Left lung (tissue), 10 donors: ENCODE data around the gene IGFBP6. TPM values are rescaled to one million over a fixed set of nuclear protein-coding genes. Genes with fewer than 3 reads are reported as not detected.

Experiments
- ATAC-seq: fragments of 200-7000 bp; cut with Tn5 transposase; one replicate; pipeline ENCODE4 v1.9.1; 2020; ENCODE audit warnings: moderate library complexity
- DNase-seq, 4 donors: peaks; one replicate each; pipeline ENCODE4 v3.0.0-alpha.2; 2013 to 2020
- H3K27ac ChIP-seq, 2 donors: fragments of 200-600 bp; sonication (generic) in 1 of 2; one replicate each; pipeline versions ENCODE4 v1.5.0 to v1.8.0; 2020 to 2021
- H3K27me3 ChIP-seq, 2 donors: fragments of 200-600 bp; sonication (generic) in 1 of 2; one replicate each; pipeline versions ENCODE4 v1.5.0 to v1.8.0; 2020 to 2021
- H3K36me3 ChIP-seq, 2 donors: fragments of 200-600 bp; sonication (generic) in 1 of 2; one replicate each; pipeline versions ENCODE4 v1.5.0 to v1.8.0; 2020 to 2021
- H3K4me1 ChIP-seq, 2 donors: fragments of 200-600 bp; one replicate each; pipeline ENCODE4 v1.8.0; 2021
- H3K4me3 ChIP-seq, 2 donors: fragments of 200-600 bp; sonication (generic) in 1 of 2; one replicate each; pipeline versions ENCODE4 v1.5.0 to v1.8.0; 2020 to 2021; ENCODE audit warnings: mild to moderate bottlenecking in 1 of 2
- H3K9me3 ChIP-seq, 2 donors: fragments of 200-600 bp; sonication (generic) in 1 of 2; one replicate each; pipeline versions ENCODE4 v1.5.0 to v1.8.0; 2020 to 2021
- intact Hi-C, 2 donors: fragments of 100-400 bp; cut with DNase I; formaldehyde crosslinking; loops; one replicate each; pipeline versions ENCODE4 v1.11.2 to v1.14.2; 2022
- polyA plus RNA-seq, 6 donors: library from polyadenylated mRNA; unstranded; fragments of 120-200 nt; gene quantifications; one replicate each; pipeline ENCODE4 v1.2.1, GENCODE V29; 2013; ENCODE audit not compliant: insufficient read length in 6 of 6
- total RNA-seq, 2 donors: library from RNA; stranded (reverse); fragmentation: NEBNext Ultra II Directional; extraction: Animal tissue kit (Norgen Biotek cat#: 25700); gene quantifications; one replicate each; pipeline ENCODE4 v1.2.1, GENCODE V29; 2021
- TF ChIP-seq, protein P1 (sequence below), 2 donors: fragments of 200-600 bp; sonication (generic) in 1 of 2; IDR thresholded peaks; one replicate each; pipeline versions ENCODE4 v1.5.0 to v1.8.0; 2021; ENCODE audit warnings: antibody characterized with exemption in 2 of 2
- donor health status: DM: no; HTN: yes; CAD: no.
- donor health status: DM: no; HTN: no; CAD: no.

The IGFBP6 gene
- total and polyA plus RNA-seq, 8 donors, result 15.4 to 29.1 (median 22.7) TPM

DNA sequence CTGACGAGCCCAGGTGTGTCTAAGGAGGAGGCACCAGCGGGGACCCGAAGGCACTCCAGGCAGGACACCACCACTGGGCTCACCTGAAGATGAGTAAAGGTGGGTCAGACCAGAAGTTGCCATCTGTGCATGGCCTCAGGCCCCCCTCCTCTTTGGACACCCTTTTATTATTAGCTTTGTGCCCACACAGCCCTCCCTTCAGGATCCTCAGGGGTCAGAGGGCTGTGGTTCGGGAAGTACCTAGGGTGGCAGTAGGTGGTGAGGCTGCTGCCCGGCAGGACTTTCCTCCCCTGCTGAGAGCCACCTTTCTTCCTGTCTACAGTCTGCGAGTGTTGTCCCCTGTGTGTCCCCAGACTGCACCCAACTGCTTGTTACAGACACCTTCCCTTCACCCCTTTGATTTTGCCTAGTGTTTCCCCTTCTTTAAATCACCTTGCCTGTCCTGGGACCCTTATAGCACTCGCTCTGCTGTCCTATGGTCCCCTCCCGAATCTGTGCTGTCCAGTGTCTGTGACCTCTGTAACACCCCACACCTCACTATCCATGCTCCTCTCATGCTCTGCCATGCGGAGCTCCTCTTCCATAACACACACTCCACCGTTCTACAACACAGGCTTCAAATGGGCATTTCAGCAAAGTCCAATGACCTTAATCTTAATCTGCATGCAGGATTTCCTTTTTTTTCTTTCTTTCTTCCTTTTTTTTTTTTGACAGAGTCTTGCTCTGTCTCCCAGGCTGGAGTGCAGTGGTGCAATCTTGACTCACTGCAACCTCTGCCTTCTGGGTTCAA is 31.5 kb downstream of the IGFBP6 start:
- Histone ChIP-seq H3K4me1 (no peaks in the 10 kb centered on the region), H3K36me3 (no peaks in the 10 kb centered on the region), H3K27ac (no peak overlapping the region), H3K27me3 (no peaks in the 10 kb centered on the region), H3K9me3 (no peaks in the 10 kb centered on the region), H3K4me3 (no peak overlapping the region)
- TF ChIP-seq, protein P1, sequence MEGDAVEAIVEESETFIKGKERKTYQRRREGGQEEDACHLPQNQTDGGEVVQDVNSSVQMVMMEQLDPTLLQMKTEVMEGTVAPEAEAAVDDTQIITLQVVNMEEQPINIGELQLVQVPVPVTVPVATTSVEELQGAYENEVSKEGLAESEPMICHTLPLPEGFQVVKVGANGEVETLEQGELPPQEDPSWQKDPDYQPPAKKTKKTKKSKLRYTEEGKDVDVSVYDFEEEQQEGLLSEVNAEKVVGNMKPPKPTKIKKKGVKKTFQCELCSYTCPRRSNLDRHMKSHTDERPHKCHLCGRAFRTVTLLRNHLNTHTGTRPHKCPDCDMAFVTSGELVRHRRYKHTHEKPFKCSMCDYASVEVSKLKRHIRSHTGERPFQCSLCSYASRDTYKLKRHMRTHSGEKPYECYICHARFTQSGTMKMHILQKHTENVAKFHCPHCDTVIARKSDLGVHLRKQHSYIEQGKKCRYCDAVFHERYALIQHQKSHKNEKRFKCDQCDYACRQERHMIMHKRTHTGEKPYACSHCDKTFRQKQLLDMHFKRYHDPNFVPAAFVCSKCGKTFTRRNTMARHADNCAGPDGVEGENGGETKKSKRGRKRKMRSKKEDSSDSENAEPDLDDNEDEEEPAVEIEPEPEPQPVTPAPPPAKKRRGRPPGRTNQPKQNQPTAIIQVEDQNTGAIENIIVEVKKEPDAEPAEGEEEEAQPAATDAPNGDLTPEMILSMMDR (IDR thresholded peaks at IDR 0.05), result no peak
- intact Hi-C loops, result no loop called here
- no peak for ATAC-seq
- no peak for DNase-seq

DNA sequence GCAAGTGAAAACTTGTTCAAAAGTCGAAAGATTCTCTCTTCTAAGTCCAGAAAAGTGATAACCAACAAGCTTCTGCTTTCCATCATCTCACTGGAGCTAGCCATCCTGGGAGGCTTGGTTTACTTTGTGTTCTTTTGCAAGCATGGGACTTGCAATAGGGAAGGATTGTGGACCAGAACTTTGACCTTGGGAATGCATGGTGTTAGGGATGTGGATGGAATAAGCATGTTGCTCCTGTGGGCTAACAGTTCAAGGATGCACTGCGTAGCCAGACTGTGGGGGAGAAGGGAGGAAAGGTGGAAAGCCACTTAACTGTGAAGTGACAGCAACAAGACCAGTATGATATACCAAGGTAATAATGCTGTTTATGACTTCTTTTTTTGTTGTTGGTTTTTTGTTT is 34.4 kb downstream of the IGFBP6 start:
- TF ChIP-seq, protein P1 (IDR thresholded peaks at IDR 0.05), result no peak
- ATAC-seq (no peak), DNase-seq (no peak)
- no peaks in the 10 kb centered on the region for H3K27me3 ChIP-seq
- H3K36me3 ChIP-seq, result no peaks in the 10 kb centered on the region
- no peaks in the 10 kb centered on the region for H3K4me1 ChIP-seq
- no peak overlapping the region for H3K27ac ChIP-seq
- H3K4me3 ChIP-seq, result no peak overlapping the region
- intact Hi-C loops, result no loop called here
- H3K9me3 ChIP-seq, result peaks cover 0 to 2% of the 10 kb centered on the region in 2 donors

DNA sequence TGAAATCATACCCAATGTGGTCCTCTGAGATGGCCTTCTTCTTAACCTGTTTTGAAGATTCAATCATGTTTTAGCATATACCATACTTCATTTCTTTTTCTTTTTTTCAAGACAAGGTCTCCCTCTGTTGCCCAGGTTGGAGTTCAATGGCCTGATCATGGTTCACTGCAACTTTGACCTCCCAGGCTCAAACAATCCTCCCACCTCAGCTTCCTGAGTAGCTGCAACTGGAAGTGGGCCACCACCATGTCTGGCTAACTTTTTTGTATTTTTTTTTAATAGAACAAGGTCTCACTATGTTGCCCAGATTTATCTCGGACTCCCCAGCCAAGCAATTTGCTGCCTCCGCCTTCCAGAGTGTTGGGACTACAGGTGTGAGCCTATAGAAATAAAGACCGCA is 36.3 kb downstream of the IGFBP6 start:
- Histone ChIP-seq H3K4me3 (no peak overlapping the region), H3K36me3 (no peaks in the 10 kb centered on the region), H3K4me1 (no peaks in the 10 kb centered on the region), H3K9me3 (peaks cover 0 to 7% of the 10 kb centered on the region in 2 donors), H3K27me3 (no peaks in the 10 kb centered on the region), H3K27ac (no peak overlapping the region)
- no peak for ATAC-seq
- TF ChIP-seq, protein P1 (IDR thresholded peaks at IDR 0.05), result no peak
- DNase-seq, result no peak
- intact Hi-C loops, result no loop called here

DNA sequence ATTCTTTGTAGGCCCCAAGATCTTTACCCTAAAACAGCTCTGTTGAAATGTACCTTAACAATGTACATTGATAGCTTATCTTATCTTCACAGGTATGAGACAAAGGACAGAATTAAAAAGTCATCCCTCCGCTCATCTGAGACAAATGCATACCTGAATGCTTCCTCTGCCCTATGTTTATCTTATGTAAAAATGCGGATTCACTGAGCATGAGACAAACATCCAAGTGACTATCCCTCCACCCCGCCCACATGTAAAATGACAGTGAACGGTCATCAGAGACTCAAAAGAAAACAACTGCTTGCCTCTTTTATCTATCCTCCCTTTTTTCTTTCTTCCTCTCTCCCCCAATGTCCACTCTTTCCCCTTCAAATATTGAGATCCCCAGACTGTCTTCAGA is 45.9 kb downstream of the IGFBP6 start:
- ATAC-seq (no peak), DNase-seq (no peak)
- peaks cover 0 to 4% of the 10 kb centered on the region in 2 donors for H3K9me3 ChIP-seq
- TF ChIP-seq, protein P1 (IDR thresholded peaks at IDR 0.05), result no peak
- H3K27me3 ChIP-seq, result no peaks in the 10 kb centered on the region
- H3K36me3 ChIP-seq, result no peaks in the 10 kb centered on the region
- H3K27ac ChIP-seq, result no peak overlapping the region
- no peak overlapping the region for H3K4me3 ChIP-seq
- H3K4me1 ChIP-seq, result no peaks in the 10 kb centered on the region
- intact Hi-C loops, result no loop called here

DNA sequence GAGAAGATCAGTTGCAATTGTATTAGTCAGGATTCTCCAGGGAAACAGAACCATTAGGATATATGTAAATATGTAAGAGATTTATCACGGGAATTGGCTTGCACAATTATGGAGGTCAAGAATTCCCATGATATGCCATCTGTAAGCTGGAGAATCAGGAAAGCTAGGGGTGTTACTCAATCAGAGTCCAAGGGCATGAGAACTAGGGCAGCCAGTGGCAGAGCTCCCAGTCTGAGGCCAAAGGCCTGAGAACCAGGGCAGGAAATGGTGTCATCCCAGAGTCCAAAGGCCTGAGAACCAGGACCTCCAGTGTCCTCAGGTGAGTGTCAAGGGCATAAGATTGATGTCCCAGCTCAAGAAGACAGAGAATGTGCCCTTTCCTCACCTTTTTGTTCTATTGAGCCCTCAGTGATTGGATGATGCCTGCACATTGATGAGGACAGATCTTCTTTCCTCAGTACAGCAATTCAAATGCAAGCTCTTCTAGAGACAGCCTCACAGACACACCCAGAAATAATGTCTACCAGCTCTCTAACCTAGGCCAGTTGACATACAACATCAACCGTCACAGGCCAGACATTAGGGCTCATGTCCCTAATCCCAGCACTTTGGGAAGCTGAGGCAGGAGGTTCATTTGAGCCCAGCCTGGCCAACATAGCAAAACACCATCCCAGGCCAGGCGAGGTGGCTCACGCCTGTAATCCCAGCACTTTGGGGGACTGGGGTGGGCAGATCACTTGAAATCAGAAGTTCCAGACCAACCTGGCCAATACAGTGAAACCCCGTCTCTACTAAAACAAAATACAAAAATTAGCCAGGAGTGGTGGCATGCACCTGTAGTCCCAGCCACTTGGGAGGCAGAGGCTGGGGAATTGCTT is 48.2 kb downstream of the IGFBP6 start:
- ATAC-seq, result no peak
- Histone ChIP-seq H3K27ac (no peak overlapping the region), H3K4me3 (no peak overlapping the region), H3K27me3 (no peaks in the 10 kb centered on the region), H3K9me3 (no peaks in the 10 kb centered on the region), H3K4me1 (no peaks in the 10 kb centered on the region), H3K36me3 (no peaks in the 10 kb centered on the region)
- TF ChIP-seq, protein P1 (IDR thresholded peaks at IDR 0.05), result no peak
- DNase-seq, result no peak
- intact Hi-C loops, result no loop called here
